ENCODE data around the gene BLM.

DNA sequence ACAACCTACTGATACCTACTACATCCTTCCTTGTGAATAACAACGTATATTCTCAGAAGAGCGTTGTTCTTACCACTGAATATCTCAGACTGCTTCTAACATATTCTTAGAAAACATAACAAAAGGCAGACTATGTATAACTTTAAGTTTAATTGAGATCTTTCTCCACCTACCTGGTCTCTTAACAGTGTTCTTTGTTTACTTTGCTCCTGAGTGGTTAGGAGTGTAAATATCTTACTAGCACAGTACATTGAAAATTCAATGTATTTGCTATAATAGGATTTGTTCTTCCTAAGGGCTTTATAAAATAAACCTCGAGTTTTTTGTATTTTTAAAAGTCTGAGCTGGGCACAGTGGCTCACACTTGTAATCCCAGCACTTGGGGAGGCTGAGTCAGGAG, 7.9 kb upstream of the BLM start:
- TF ChIP-seq, protein P1, sequence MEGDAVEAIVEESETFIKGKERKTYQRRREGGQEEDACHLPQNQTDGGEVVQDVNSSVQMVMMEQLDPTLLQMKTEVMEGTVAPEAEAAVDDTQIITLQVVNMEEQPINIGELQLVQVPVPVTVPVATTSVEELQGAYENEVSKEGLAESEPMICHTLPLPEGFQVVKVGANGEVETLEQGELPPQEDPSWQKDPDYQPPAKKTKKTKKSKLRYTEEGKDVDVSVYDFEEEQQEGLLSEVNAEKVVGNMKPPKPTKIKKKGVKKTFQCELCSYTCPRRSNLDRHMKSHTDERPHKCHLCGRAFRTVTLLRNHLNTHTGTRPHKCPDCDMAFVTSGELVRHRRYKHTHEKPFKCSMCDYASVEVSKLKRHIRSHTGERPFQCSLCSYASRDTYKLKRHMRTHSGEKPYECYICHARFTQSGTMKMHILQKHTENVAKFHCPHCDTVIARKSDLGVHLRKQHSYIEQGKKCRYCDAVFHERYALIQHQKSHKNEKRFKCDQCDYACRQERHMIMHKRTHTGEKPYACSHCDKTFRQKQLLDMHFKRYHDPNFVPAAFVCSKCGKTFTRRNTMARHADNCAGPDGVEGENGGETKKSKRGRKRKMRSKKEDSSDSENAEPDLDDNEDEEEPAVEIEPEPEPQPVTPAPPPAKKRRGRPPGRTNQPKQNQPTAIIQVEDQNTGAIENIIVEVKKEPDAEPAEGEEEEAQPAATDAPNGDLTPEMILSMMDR (conservative IDR thresholded peaks at IDR 0.05 in 1 of 2, IDR thresholded peaks at IDR 0.05 in 1 of 2; ENCODE audit: low read depth in 1 of 2, low read length in 2 of 2): no peak
- no peak for TF ChIP-seq EZH2 (IDR thresholded peaks at IDR 0.05; ENCODE audit: low read length, missing control alignments)
